Motor neuron (in vitro differentiated cells): ENCODE measurements around the gene ASIC5. TPM values are rescaled to one million over a fixed set of nuclear protein-coding genes. Genes with fewer than 3 reads are reported as not detected.

Source experiments
- ATAC-seq, 8 experiments: fragments of 200-7000 bp; cut with Tn5 transposase; replicated peaks in 6 of 8; 2 replicates each; pipeline ENCODE4 v1.8.0; 2021; ENCODE audit warnings: mild to moderate bottlenecking in 8 of 8, moderate library complexity in 8 of 8
- H3K27ac ChIP-seq, 2 donors: fragments of 250-450 bp; sonication (Bioruptor Pico); 2 replicates each; pipeline ENCODE4 v1.9.0; 2021; ENCODE audit warnings: antibody characterized with exemption in 2 of 2, mild to moderate bottlenecking in 2 of 2, moderate library complexity in 1 of 2
- H3K4me1 ChIP-seq, 2 donors: fragments of 250-450 bp; sonication (Bioruptor Pico); replicated peaks in 1 of 2; 2 replicates each; pipeline ENCODE4 v1.6.1; 2021; ENCODE audit warnings: antibody characterized with exemption in 2 of 2, mild to moderate bottlenecking in 2 of 2, moderate library complexity in 1 of 2
- H3K4me3 ChIP-seq, 5 donors: fragments of 250-450 bp; sonication (Bioruptor Pico); 2 replicates each; pipeline ENCODE4 v1.9.0; 2021; ENCODE audit warnings: antibody characterized with exemption in 5 of 5, mild to moderate bottlenecking in 5 of 5, moderate library complexity in 4 of 5
- WGBS, 10 experiments: fragments of 450-650 bp; shearing (Covaris generic); methylation state at CpG; one replicate each; pipeline ENCODE4 v1.0.0; 2022; 5-methylcytosine and 5-hydroxymethylcytosine counted together
- in situ Hi-C, 9 experiments: fragments of 400-800 bp; cut with MboI; loops; one replicate each; pipeline ENCODE4 v1.15.0; 2021; ENCODE audit warnings: low sequenced_read_pairs in 9 of 9, low pct_unique_long_range_greater_than_20kb in 2 of 9; ENCODE audit not compliant: unreplicated experiment in 9 of 9
- total RNA-seq, 8 experiments: library from RNA; unstranded; fragments of 300-600 nt; gene quantifications; 2 replicates each; pipeline versions ENCODE4 v1.2.3 to v1.2.4, GENCODE V29; 2022

Gene ASIC5
- total RNA-seq, 8 experiments from 2014 or later: not detected

- Histone ChIP-seq H3K4me3 (no peak overlapping the region), H3K4me1 (peaks cover 0 to 13% of the 10 kb centered on the region in 2 donors), H3K27ac (no peak overlapping the region)
- in situ Hi-C loops: loop anchor here in 6 of 9 experiments (10.0 to 25.0 kb wide), 3 partner anchors 345 to 377 kb away; no protein-coding TSS in a partner anchor
- WGBS, 10 experiments: 35 to 100% (median 89%) methylated on average over 1 to 6 of the region's 6 CpGs; no CpG with 5 or more reads in 1 of the 10 experiments
- no peak for ATAC-seq
Observed at GRCh38 chr4:155789391-155789790, 76.7 kb downstream of the ASIC5 start.

- in situ Hi-C loops: loop anchor here in 6 of 9 experiments (10.0 to 25.0 kb wide), 3 partner anchors 342 to 375 kb away; no protein-coding TSS in a partner anchor
- Histone ChIP-seq H3K4me1 (peaks cover 0 to 13% of the 10 kb centered on the region in 2 donors), H3K4me3 (no peak overlapping the region), H3K27ac (no peak overlapping the region)
- WGBS, 10 experiments: 0 to 58% (median 22%) methylated on average over 2 to 5 of the region's 5 CpGs; no CpG with 5 or more reads in 1 of the 10 experiments
- peak in 5 of 8 experiments; percentile 49 to 95 (median 87) for ATAC-seq
Observed at GRCh38 chr4:155787113-155787710, 78.9 kb downstream of the ASIC5 start.

GRCh38 chr4:155785828-155786227, 80.2 kb downstream of the ASIC5 start:
- in situ Hi-C loops: loop anchor here in 6 of 9 experiments (10.0 to 25.0 kb wide), 3 partner anchors 341 to 374 kb away; no protein-coding TSS in a partner anchor
- 89 to 100% (median 100%) methylated on average over 1 of the region's 1 CpG; no CpG with 5 or more reads in 4 of the 10 experiments for WGBS, 10 experiments
- H3K4me1 ChIP-seq: peaks cover 0 to 13% of the 10 kb centered on the region in 2 donors

GRCh38 chr4:155784637-155785036, 81.4 kb downstream of the ASIC5 start:
- Histone ChIP-seq H3K27ac (no peak overlapping the region), H3K4me1 (peaks cover 0 to 13% of the 10 kb centered on the region in 2 donors), H3K4me3 (no peak overlapping the region)
- no peak for ATAC-seq
- in situ Hi-C loops: loop anchor here in 6 of 9 experiments (10.0 to 25.0 kb wide), 3 partner anchors 340 to 372 kb away; no protein-coding TSS in a partner anchor
- WGBS, 10 experiments: 14 to 83% (median 61%) methylated on average over 1 of the region's 1 CpG; no CpG with 5 or more reads in 4 of the 10 experiments

More at GRCh38 chr4:155785828-155786227, 80.2 kb downstream of the ASIC5 start:
- no peak for ATAC-seq
- H3K27ac ChIP-seq: no peak overlapping the region
- no peak overlapping the region for H3K4me3 ChIP-seq

GRCh38 chr4:155781249-155781831, 84.7 kb downstream of the ASIC5 start:
- ATAC-seq: peak in 3 of 8 experiments; percentile 34 to 63 (median 59)
- Histone ChIP-seq H3K4me1 (peaks cover 0 to 13% of the 10 kb centered on the region in 2 donors), H3K27ac (no peak overlapping the region), H3K4me3 (no peak overlapping the region)
- 48 to 98% (median 83%) methylated on average over 3 to 4 of the region's 4 CpGs for WGBS, 10 experiments
- in situ Hi-C loops: loop anchor here in 6 of 9 experiments (10.0 to 25.0 kb wide), 3 partner anchors 337 to 369 kb away; no protein-coding TSS in a partner anchor

- 0 to 100% (median 72%) methylated on average over 1 of the region's 1 CpG; no CpG with 5 or more reads in 2 of the 10 experiments for WGBS, 10 experiments
- Histone ChIP-seq H3K4me1 (peaks cover 0 to 12% of the 10 kb centered on the region in 2 donors), H3K27ac (no peak overlapping the region), H3K4me3 (no peak overlapping the region)
- peak in 4 of 8 experiments; percentile 28 to 77 (median 62) for ATAC-seq
- in situ Hi-C loops: loop anchor here in 6 of 9 experiments (10.0 to 25.0 kb wide), 3 partner anchors 336 to 368 kb away; no protein-coding TSS in a partner anchor
Observed at GRCh38 chr4:155780775-155781174, 85.3 kb downstream of the ASIC5 start.

Other genes with a start within 250 kb of the ASIC5 start
- gene GUCY1A1, start 199.4 kb downstream of the ASIC5 start, total RNA-seq: 10 to 100 TPM in 3 of 8 experiments, 1 to 10 TPM in 2, under 1 TPM in 2, not detected in 1; 0.10 to 28.3 (median 9.5) TPM
- 10 to 100 TPM in 4 of 8 experiments, 1 to 10 TPM in 1, under 1 TPM in 3; 0.17 to 25.0 (median 13.0) TPM for gene GUCY1B1, start 107.3 kb downstream of the ASIC5 start, total RNA-seq
- gene TDO2, start 37.4 kb upstream of the ASIC5 start, total RNA-seq: 10 to 100 TPM in 1 of 8 experiments, 1 to 10 TPM in 2, under 1 TPM in 2, not detected in 3; 0.19 to 12.5 (median 2.6) TPM
- gene CTSO, start 87.6 kb upstream of the ASIC5 start, total RNA-seq: 10 to 100 TPM in 3 of 8 experiments, 1 to 10 TPM in 3, under 1 TPM in 2; 0.76 to 23.2 (median 6.1) TPM